Kidney epithelial cell (primary cell): ENCODE measurements around the gene CAMK2G. TPM values are rescaled to one million over a fixed set of nuclear protein-coding genes. Genes with fewer than 3 reads are reported as not detected.
"Not testable (repeated sequence)": the region's sequence is repeated elsewhere in the genome, so short reads cannot be mapped to it uniquely, and the experiment has no call there.

Source experiments
- DNase-seq: peaks from one replicate; pipeline ENCODE4 v3.0.0-alpha.2; 2010; ENCODE audit warnings: low read depth
- H3K27me3 ChIP-seq: 2 replicates; pipeline ENCODE4 v1.6.0; 2011; ENCODE audit warnings: low read length; ENCODE audit not compliant: control insufficient read depth, insufficient read depth
- H3K36me3 ChIP-seq: 2 replicates; pipeline ENCODE4 v1.5.1; 2011; ENCODE audit warnings: low read length; ENCODE audit not compliant: control insufficient read depth, insufficient read depth
- H3K4me3 ChIP-seq: 2 replicates; pipeline ENCODE4 v1.5.1; 2011; ENCODE audit warnings: low read depth, mild to moderate bottlenecking, control low read depth, low read length
- total RNA-seq: library from RNA; depleted of rRNA; stranded (reverse); fragments of >200 nt; gene quantifications from 2 replicates; pipeline ENCODE4 v1.2.3, GENCODE V29; 2015
- TF ChIP-seq, protein P1 (sequence below): IDR thresholded peaks from 2 replicates; pipeline ENCODE4 v1.5.1; 2011; ENCODE audit warnings: mild to moderate bottlenecking, moderate library complexity, low read length, control low read depth, inconsistent platforms; ENCODE audit not compliant: insufficient read depth, poor library complexity, severe bottlenecking

The CAMK2G gene
- total RNA-seq, 1 donor from 2014 or later: 12.7 TPM

DNA sequence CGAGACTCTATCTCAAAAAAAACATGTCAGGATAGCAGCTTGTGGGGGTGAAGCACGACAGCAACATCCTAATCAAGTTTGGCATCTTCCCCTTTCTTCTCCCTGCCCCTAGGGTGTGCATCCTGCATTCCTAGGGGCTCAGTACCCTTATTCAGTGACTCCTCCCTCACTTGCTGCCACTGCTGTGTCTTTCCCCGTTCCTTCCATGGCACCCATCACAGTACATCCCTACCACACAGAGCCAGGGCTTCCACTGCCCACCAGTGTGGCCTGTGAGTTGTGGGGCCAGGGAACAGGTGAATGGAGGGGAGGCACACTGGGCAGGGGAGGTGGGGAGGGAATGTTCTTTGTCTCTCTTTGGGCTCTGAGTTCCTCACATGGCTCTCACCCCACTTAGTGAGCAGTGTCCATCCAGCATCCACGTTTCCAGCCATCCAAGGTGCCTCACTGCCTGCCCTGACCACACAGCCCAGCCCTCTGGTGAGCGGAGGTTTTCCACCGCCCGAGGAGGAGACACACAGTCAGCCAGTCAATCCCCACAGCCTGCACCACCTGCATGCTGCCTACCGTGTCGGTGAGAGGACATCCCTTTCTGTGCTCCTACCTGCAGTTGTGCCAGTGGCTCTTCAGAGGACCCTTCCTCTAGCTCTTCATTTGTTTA is 74.3 kb downstream of the CAMK2G start:
- TF ChIP-seq, protein P1, sequence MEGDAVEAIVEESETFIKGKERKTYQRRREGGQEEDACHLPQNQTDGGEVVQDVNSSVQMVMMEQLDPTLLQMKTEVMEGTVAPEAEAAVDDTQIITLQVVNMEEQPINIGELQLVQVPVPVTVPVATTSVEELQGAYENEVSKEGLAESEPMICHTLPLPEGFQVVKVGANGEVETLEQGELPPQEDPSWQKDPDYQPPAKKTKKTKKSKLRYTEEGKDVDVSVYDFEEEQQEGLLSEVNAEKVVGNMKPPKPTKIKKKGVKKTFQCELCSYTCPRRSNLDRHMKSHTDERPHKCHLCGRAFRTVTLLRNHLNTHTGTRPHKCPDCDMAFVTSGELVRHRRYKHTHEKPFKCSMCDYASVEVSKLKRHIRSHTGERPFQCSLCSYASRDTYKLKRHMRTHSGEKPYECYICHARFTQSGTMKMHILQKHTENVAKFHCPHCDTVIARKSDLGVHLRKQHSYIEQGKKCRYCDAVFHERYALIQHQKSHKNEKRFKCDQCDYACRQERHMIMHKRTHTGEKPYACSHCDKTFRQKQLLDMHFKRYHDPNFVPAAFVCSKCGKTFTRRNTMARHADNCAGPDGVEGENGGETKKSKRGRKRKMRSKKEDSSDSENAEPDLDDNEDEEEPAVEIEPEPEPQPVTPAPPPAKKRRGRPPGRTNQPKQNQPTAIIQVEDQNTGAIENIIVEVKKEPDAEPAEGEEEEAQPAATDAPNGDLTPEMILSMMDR: no peak
- DNase-seq: no peak
- no peak overlapping the region for H3K4me3 ChIP-seq
- H3K27me3 ChIP-seq: no peaks in the 10 kb centered on the region
- peaks cover 1% of the 10 kb centered on the region for H3K36me3 ChIP-seq

DNA sequence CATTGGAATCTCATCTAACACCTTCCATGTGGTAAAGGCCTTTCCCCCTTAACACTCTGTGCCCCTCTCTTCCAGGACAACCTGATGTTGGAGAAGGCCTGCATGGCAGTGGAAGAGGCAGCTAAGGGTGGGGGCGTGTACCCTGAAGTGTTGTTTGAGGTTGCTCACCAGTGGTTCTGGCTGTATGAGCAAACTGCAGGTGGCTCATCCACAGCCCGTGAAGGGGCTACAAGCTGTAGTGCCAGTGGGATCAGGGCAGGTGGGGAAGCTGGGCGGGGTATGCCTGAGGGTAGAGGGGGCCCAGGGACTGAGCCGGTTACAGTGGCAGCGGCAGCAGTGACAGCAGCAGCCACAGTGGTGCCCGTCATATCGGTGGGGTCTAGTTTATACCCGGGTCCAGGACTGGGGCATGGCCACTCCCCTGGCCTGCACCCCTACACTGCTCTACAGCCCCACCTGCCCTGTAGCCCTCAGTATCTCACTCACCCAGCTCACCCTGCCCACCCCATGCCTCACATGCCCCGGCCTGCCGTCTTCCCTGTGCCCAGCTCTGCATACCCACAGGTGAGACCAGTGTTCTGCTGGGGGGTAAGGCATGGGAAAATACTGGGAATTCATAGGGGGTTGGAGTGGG is 75.3 kb downstream of the CAMK2G start:
- peaks cover 1% of the 10 kb centered on the region for H3K36me3 ChIP-seq
- H3K4me3 ChIP-seq: no peak overlapping the region
- H3K27me3 ChIP-seq: no peaks in the 10 kb centered on the region
- no peak for DNase-seq
- TF ChIP-seq, protein P1: no peak

DNA sequence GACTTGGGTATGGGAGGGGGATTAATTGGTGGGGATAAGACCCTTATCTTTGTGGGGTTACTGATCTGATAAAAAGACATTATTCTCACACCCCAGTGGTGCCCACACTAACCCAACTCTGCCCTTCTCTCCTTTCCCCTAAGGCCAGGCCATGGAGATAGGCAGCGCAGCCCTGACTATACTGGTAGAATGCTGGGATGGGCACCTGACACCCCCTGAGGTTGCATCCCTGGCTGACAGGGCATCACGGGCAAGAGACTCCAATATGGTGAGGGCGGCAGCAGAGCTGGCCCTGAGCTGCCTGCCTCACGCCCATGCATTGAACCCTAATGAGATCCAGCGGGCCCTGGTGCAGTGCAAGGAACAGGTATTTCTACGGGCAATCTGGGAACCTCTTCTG is 76.3 kb downstream of the CAMK2G start:
- no peaks in the 10 kb centered on the region for H3K27me3 ChIP-seq
- no peak for DNase-seq
- peaks cover 1% of the 10 kb centered on the region for H3K36me3 ChIP-seq
- TF ChIP-seq, protein P1: no peak
- H3K4me3 ChIP-seq: no peak overlapping the region

GRCh38 chr10:73797324-73798025 is 76.9 kb downstream of the CAMK2G start:
- no peak for DNase-seq
- H3K4me3 ChIP-seq: no peak overlapping the region
- H3K27me3 ChIP-seq: no peaks in the 10 kb centered on the region
- TF ChIP-seq, protein P1: no peak
- H3K36me3 ChIP-seq: peaks cover 1% of the 10 kb centered on the region

DNA sequence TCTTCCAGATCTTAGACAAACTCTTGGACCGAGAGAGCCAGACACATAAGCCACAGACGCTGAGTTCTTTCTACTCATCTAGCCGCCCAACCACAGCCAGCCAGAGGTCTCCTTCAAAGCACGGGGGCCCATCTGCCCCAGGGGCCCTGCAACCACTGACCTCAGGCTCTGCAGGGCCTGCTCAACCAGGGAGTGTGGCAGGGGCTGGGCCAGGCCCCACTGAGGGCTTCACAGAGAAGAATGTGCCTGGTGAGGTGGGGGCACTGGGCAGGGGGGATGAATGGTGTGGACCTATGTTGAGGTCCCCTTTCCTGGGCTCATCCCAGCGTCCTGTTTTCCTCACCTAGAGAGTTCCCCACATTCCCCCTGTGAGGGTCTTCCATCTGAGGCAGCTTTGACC is 77.6 kb downstream of the CAMK2G start:
- TF ChIP-seq, protein P1: no peak
- Histone ChIP-seq H3K27me3 (no peaks in the 10 kb centered on the region), H3K4me3 (no peak overlapping the region), H3K36me3 (peaks cover 1% of the 10 kb centered on the region)
- DNase-seq: no peak

DNA sequence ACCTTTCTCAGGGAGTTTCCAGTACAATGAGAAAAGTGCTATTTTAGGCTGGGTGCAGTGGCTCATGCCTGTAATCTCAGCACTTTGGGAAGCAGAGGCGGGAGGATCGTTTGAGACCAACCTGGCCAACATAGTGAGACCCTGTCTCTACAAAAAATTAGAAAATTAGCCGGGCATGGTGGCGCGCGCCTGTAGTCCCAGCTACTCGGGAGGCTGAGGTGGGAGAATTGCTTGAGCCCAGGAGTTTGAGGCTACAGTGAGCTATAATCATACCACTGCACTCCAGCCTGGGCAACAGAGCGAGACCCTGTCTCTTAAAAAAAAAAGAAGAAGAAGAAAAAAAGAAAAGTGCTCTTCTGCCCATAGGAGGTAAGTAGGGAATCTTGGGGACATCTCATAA is 78.3 kb downstream of the CAMK2G start:
- H3K36me3 ChIP-seq, DNase-seq, H3K27me3 ChIP-seq, H3K4me3 ChIP-seq: not testable (repeated sequence)

GRCh38 chr10:73795491-73795890 is 78.9 kb downstream of the CAMK2G start:
- not testable (repeated sequence) for H3K36me3 ChIP-seq, H3K27me3 ChIP-seq, H3K4me3 ChIP-seq, DNase-seq
